Right ventricle myocardium inferior (tissue), 1 donor: Measurements from ENCODE around the gene ZNF366. TPM values are rescaled to one million over a fixed set of nuclear protein-coding genes. Genes with fewer than 3 reads are reported as not detected.

ENCODE experiments used
- ATAC-seq: fragments of 200-7000 bp; cut with Tn5 transposase; one replicate; pipeline ENCODE4 v1.9.1; 2020; ENCODE audit warnings: mild to moderate bottlenecking, moderate library complexity
- DNase-seq: peaks from one replicate; pipeline ENCODE4 v3.0.0; 2021; ENCODE audit errors: missing footprints
- intact Hi-C: fragments of 100-400 bp; cut with DNase I; formaldehyde crosslinking; loops from one replicate; pipeline ENCODE4 v1.11.0; 2022
- total RNA-seq: library from RNA; stranded (reverse); fragmentation: NEBNext Ultra II Directional; extraction: Animal tissue kit (Norgen Biotek cat#: 25700); gene quantifications from one replicate; pipeline ENCODE4 v1.2.1, GENCODE V29; 2021
- donor health status: DM: no; HTN: yes; CAD: no; lungs with severe emphysema.

Gene ZNF366
- total RNA-seq, 1 donor from 2014 or later: 8.7 TPM

- ATAC-seq (no peak), DNase-seq (no peak)
- intact Hi-C loops: loop anchor here (10.0 kb wide), 1 partner anchor 54 kb away; no protein-coding TSS in a partner anchor
These were observed 106.3 kb downstream of the ZNF366 start for GRCh38 chr5:72400950-72401349.

GRCh38 chr5:72397836-72398235 is 109.4 kb downstream of the ZNF366 start:
- intact Hi-C loops: loop anchor here (10.0 kb wide), 1 partner anchor 107 kb away; the partner anchor contains the start of gene ZNF366
- no peak for ATAC-seq
- DNase-seq: no peak

- ATAC-seq (no peak), DNase-seq (no peak)
- intact Hi-C loops: loop anchor here (10.0 kb wide), 1 partner anchor 110 kb away; the partner anchor contains the start of gene ZNF366
These were observed 112.5 kb downstream of the ZNF366 start for GRCh38 chr5:72394688-72395087.

GRCh38 chr5:72393052-72393451 is 114.2 kb downstream of the ZNF366 start:
- intact Hi-C loops: loop anchor here (10.0 kb wide), 1 partner anchor 112 kb away; the partner anchor contains the start of gene ZNF366
- DNase-seq (no peak), ATAC-seq (no peak)

Other genes starting within 250 kb of the ZNF366 start
- gene MRPS27, start 187.2 kb downstream of the ZNF366 start, total RNA-seq: 65.5 TPM
- 15.5 TPM for gene PTCD2, start 187.0 kb downstream of the ZNF366 start, total RNA-seq